Thoracic aorta (tissue), 2 donors: Measurements from ENCODE around the gene NFIC. TPM values are rescaled to one million over a fixed set of nuclear protein-coding genes. Genes with fewer than 3 reads are reported as not detected.

Source experiments
- ATAC-seq: fragments of 150-250 bp; one replicate; pipeline ENCODE4 v1.8.0; 2017; ENCODE audit warnings: low read depth; ENCODE audit not compliant: insufficient number of reproducible peaks, low FRiP score
- DNase-seq: peaks from one replicate; pipeline ENCODE4 v3.0.0-alpha.2; 2020; ENCODE audit warnings: low spot score
- H3K27ac ChIP-seq, 2 donors: fragments of 200-600 bp; sonication (generic); 1 replicate in 1 of 2; 2 replicates in 1 of 2; pipeline ENCODE4 v1.5.1; 2016; ENCODE audit warnings: mild to moderate bottlenecking in 2 of 2, moderate library complexity in 2 of 2
- H3K27me3 ChIP-seq: fragments of 200-600 bp; sonication (generic); replicated peaks from 2 replicates; pipeline ENCODE4 v1.6.0; 2016; ENCODE audit warnings: mild to moderate bottlenecking; ENCODE audit not compliant: insufficient read depth
- H3K36me3 ChIP-seq: fragments of 200-600 bp; sonication (generic); one replicate; pipeline ENCODE4 v1.5.1; 2016
- H3K4me1 ChIP-seq, 2 donors: fragments of 200-600 bp; sonication (generic); 1 replicate in 1 of 2; 2 replicates in 1 of 2; pipeline versions ENCODE4 v1.5.1 to v1.6.0; 2016; ENCODE audit warnings: low read depth in 2 of 2, mild to moderate bottlenecking in 1 of 2; ENCODE audit not compliant: control insufficient read depth in 1 of 2
- H3K4me3 ChIP-seq: fragments of 200-600 bp; sonication (generic); 2 replicates; pipeline ENCODE4 v1.5.1; 2016; ENCODE audit warnings: mild to moderate bottlenecking
- H3K9me3 ChIP-seq: fragments of 200-600 bp; sonication (generic); 2 replicates; pipeline ENCODE4 v1.5.1; 2016
- total RNA-seq, 2 donors: library from RNA; depleted of rRNA; stranded (reverse); fragments of >200 nt; gene quantifications; one replicate each; pipeline versions ENCODE4 v1.1.0 to v1.2.3, GENCODE V29; 2016
- TF ChIP-seq, protein P1 (sequence below): fragments of 200-600 bp; sonication (generic); IDR thresholded peaks from one replicate; pipeline ENCODE4 v1.5.1; 2019; ENCODE audit warnings: antibody characterized with exemption

The NFIC gene
- total RNA-seq, 2 donors from 2014 or later = 178 to 203 TPM

DNA sequence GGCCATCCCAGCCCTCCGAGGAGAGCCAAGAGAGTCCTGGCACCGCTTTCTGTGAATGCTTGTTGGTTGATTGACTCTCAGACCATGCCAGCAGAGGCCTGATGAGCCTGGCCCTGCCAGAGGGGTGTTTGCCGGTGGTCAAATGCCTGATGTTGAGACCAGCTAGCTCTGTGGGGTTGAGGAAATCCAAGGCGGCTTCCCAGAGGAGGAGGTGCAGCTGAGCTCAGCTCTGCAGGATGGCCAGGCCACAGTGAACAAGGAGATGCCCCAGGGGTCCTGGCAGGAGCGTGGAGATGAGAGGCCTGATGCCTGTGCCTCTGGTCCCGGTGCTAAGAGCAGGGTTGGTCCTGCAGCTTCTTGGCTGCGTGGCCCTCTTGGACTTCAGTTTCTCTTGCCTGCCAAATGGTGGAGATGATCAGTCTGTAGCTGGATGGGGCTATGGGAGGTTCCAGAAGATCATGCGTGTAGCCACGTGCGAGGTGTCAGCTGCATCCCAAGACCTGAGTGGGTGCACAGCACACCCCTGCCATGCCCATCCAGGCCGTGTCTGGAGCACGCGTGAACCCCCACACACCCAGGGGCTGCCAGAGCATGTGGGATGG lies 16.8 kb downstream of the NFIC start:
- Histone ChIP-seq H3K36me3 (peaks cover 12% of the 10 kb centered on the region), H3K27me3 (no peaks in the 10 kb centered on the region), H3K4me1 (peaks cover 66 to 97% of the 10 kb centered on the region in 2 donors), H3K27ac (peak overlapping the region; percentile 33 to 43), H3K4me3 (peak overlapping the region; percentile 29), H3K9me3 (no peaks in the 10 kb centered on the region)
- no peak for ATAC-seq
- TF ChIP-seq, protein P1, sequence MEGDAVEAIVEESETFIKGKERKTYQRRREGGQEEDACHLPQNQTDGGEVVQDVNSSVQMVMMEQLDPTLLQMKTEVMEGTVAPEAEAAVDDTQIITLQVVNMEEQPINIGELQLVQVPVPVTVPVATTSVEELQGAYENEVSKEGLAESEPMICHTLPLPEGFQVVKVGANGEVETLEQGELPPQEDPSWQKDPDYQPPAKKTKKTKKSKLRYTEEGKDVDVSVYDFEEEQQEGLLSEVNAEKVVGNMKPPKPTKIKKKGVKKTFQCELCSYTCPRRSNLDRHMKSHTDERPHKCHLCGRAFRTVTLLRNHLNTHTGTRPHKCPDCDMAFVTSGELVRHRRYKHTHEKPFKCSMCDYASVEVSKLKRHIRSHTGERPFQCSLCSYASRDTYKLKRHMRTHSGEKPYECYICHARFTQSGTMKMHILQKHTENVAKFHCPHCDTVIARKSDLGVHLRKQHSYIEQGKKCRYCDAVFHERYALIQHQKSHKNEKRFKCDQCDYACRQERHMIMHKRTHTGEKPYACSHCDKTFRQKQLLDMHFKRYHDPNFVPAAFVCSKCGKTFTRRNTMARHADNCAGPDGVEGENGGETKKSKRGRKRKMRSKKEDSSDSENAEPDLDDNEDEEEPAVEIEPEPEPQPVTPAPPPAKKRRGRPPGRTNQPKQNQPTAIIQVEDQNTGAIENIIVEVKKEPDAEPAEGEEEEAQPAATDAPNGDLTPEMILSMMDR = no peak
- no peak for DNase-seq

DNA sequence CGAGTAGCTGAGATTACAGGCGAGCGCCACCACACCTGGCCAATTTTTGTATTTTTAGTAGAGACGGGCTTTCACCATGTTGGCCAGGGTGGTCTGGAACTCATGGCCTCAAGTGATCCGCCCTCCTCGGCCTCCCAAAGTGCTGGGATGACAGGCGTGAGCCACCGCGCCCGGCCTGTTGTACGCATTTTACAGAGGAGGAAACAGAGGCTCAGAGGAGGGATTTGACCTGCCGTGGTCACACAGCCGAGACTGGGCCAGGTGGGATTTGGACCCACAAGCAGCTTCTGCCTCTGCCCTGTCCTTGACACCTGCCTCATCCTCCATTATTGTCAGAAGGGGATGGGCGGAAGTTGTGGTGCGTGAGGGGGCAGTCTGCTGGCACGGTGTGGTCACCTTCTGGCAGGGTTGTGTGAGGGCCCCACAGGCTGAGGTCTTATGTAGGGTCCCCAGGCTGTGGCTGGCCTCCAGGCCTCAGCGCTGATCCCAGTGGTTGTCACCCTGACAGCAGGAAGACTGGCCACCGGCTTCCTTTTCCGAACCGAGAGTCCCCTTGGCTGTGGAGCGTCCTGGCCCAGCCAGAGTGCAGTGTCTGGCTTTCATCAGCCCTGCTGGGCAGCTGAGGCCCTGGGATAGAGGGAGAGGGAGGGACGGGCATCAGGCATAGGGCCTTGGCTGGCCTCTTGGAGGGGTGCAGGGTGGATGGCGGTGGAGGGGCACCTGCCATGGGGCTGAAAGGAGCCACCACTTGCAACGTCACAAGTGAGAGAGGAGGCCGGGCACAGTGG lies 20.3 kb downstream of the NFIC start:
- TF ChIP-seq, protein P1 = no peak
- Histone ChIP-seq H3K4me1 (peaks cover 64 to 89% of the 10 kb centered on the region in 2 donors), H3K27me3 (no peaks in the 10 kb centered on the region), H3K27ac (peak overlapping the region; percentile 82 to 83), H3K36me3 (peaks cover 6% of the 10 kb centered on the region), H3K9me3 (no peaks in the 10 kb centered on the region), H3K4me3 (peak overlapping the region; percentile 35)
- DNase-seq = no peak
- no peak for ATAC-seq

DNA sequence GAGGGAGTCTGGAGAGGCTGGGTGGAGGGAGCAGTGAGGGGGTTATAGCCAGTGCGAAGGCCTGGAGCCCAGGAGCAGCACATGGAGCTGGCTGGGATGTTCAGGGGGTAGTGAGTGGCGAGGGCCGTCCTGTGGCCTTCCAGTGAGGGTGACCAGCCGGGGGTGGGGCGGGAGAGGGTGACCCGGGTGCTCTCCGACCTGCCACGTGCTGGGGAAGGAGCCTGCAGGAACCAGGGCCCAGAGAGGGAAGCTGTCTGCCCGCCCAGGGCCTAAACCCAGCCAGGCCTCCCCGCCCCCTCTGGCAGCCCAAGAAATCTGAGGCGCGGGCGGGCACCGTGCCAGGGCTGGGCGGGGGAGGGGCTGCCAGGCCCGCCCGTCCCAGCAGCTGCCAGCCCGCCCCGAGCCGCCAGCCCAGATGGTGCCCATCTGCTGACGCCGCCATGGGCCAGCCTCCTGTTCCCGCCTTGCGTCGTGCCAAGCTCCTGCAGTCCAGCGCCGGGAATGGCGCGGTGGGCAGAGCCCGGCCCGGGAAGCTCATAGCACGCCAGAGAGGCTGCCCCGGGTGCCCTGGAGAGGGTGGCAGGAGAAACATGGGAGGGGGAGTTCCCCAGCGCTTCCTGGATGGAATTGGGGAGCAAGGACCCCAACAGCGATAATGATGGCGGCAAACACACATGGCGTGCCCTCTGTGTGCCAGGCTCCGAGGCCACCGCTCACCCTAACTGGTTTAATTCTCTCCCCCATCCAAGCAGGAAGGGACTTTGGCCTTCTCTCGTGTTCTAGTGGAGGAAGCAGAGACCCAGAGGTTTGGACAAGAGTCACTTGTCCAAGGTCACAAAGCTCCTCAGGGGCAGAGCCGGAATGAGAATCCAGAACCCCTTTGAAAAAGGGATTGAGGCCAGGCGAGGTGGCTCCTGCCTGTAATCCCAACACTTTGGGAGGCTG lies 21.5 kb downstream of the NFIC start:
- H3K27ac ChIP-seq = peak overlapping the region; percentile 82 to 83
- TF ChIP-seq, protein P1 = peak; percentile 37
- DNase-seq (no peak), ATAC-seq (peak; percentile 66)
- H3K27me3 ChIP-seq = no peaks in the 10 kb centered on the region
- H3K4me3 ChIP-seq = peak overlapping the region; percentile 35
- H3K9me3 ChIP-seq = no peaks in the 10 kb centered on the region
- no peaks in the 10 kb centered on the region for H3K36me3 ChIP-seq
- H3K4me1 ChIP-seq = peaks cover 54 to 76% of the 10 kb centered on the region in 2 donors

DNA sequence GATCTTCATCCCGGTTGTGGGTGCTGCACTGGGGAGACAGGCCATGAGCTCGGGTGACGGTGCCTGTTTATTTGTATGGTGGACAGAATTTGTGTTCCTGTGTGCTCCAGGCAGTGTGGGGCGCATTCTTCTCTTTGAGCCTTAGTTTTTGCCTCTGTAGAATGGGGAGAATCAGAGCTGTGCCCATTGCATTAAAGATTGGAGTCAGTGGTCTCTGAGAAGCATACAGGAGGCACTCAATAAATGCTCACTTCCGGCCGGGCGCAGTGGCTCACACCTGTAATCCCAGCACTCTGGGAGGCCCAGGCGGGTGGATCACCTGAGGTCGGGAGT lies 23.0 kb downstream of the NFIC start:
- H3K36me3 ChIP-seq = no peaks in the 10 kb centered on the region
- no peak overlapping the region for H3K4me3 ChIP-seq
- H3K27me3 ChIP-seq = no peaks in the 10 kb centered on the region
- peak overlapping the region; percentile 44 to 65 for H3K27ac ChIP-seq
- peaks cover 39 to 61% of the 10 kb centered on the region in 2 donors for H3K4me1 ChIP-seq
- no peaks in the 10 kb centered on the region for H3K9me3 ChIP-seq
- TF ChIP-seq, protein P1 = no peak
- ATAC-seq (no peak), DNase-seq (no peak)
